HFFc6 (cell line): Measurements from ENCODE around the gene TBC1D24. TPM values are rescaled to one million over a fixed set of nuclear protein-coding genes. Genes with fewer than 3 reads are reported as not detected.
A peak's percentile ranks its signal among the peaks of the same experiment; 100 is the strongest.
"Not testable (repeated sequence)": the region's sequence is repeated elsewhere in the genome, so short reads cannot be mapped to it uniquely, and the experiment has no call there.

Source experiments
- DNase-seq: peaks from one replicate; pipeline ENCODE4 v3.0.0-alpha.2; 2018
- H3K27ac Mint-ChIP-seq: 2 replicates; pipeline ENCODE4 v1.8.0; 2020; ENCODE audit warnings: mild to moderate bottlenecking, mixed read lengths
- H3K27me3 Mint-ChIP-seq: 2 replicates; pipeline ENCODE4 v1.8.0; 2021; ENCODE audit warnings: mild to moderate bottlenecking, moderate library complexity, mixed read lengths; ENCODE audit not compliant: insufficient read depth
- H3K36me3 Mint-ChIP-seq: 2 replicates; pipeline ENCODE4 v1.8.0; 2021; ENCODE audit warnings: low read depth, mixed read lengths
- H3K4me1 Mint-ChIP-seq: 2 replicates; pipeline ENCODE4 v1.8.0; 2020; ENCODE audit warnings: low read depth, mixed read lengths
- H3K4me3 Mint-ChIP-seq: 2 replicates; pipeline ENCODE4 v1.8.0; 2020; ENCODE audit warnings: mild to moderate bottlenecking, moderate library complexity, mixed read lengths
- H3K9me3 Mint-ChIP-seq: 2 replicates; pipeline ENCODE4 v1.8.0; 2020; ENCODE audit warnings: mild to moderate bottlenecking, mixed read lengths
- total RNA-seq, 6 experiments: library from RNA; stranded (reverse); fragmentation: NEBNext Ultra II Directional; extraction: Animal tissue kit (Norgen Biotek cat#: 25700); gene quantifications; 2 replicates in 1 of 6; 3 replicates in 5 of 6; pipeline ENCODE4 v1.2.3, GENCODE V29; 2021
- TF ChIP-seq, protein P1 (sequence below): fragments of 200-600 bp; sonication (generic); IDR thresholded peaks from 2 replicates; pipeline ENCODE4 v1.5.0; 2021; ENCODE audit warnings: antibody characterized with exemption, mild to moderate bottlenecking

Gene TBC1D24
- total RNA-seq, 6 experiments from 2014 or later, result 15.8 to 30.3 (median 19.0) TPM

DNA sequence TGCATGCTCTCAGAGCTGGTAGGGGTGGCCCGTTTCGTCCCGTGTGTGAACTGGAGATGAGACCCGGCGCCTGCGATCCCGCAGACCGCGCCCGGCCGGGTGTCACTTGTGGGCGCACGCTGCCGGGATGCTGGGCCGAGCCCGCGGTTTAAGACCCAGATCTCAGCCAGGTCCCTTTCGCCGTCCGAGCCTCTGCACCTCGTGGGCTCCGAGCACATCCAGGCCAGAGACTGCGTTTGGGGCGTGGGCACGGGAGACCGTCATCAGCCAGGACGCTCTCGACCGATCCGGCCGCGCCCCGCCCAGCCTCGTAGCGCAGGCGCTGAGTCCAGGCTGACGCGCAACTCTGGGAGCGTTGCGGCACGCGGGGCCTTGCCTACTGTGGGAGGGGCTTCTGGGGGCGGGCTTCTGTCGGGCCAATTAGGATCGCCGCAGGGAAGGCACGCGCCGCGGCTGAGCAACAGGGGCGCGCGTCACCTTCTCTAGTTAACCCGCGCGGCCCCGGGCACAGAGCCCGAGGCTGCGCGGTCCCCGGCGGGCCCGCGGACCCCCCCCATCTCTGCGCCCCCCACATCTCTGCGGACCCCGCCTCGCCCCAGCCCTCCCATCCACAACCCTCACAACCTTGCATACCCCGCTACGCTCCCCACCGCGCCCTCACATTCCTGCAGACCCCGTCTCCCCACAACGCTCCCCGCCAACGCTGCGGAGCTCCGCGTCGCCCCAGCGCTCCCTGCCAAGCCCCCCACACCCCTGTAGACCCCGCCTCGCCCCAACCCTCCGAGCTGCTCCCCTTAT, 57.0 kb downstream of the TBC1D24 start:
- Mint-ChIP-seq H3K4me1 (peaks cover 45% of the 10 kb centered on the region), H3K36me3 (peaks cover 10% of the 10 kb centered on the region), H3K27ac (peak overlapping the region; percentile 93), H3K4me3 (peak overlapping the region; percentile 89), H3K9me3 (peaks cover 5% of the 10 kb centered on the region; the same call in 1 of the 2 replicates), H3K27me3 (peaks cover 6% of the 10 kb centered on the region)
- TF ChIP-seq, protein P1, sequence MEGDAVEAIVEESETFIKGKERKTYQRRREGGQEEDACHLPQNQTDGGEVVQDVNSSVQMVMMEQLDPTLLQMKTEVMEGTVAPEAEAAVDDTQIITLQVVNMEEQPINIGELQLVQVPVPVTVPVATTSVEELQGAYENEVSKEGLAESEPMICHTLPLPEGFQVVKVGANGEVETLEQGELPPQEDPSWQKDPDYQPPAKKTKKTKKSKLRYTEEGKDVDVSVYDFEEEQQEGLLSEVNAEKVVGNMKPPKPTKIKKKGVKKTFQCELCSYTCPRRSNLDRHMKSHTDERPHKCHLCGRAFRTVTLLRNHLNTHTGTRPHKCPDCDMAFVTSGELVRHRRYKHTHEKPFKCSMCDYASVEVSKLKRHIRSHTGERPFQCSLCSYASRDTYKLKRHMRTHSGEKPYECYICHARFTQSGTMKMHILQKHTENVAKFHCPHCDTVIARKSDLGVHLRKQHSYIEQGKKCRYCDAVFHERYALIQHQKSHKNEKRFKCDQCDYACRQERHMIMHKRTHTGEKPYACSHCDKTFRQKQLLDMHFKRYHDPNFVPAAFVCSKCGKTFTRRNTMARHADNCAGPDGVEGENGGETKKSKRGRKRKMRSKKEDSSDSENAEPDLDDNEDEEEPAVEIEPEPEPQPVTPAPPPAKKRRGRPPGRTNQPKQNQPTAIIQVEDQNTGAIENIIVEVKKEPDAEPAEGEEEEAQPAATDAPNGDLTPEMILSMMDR, result no peak
- peak; percentile 97 for DNase-seq

DNA sequence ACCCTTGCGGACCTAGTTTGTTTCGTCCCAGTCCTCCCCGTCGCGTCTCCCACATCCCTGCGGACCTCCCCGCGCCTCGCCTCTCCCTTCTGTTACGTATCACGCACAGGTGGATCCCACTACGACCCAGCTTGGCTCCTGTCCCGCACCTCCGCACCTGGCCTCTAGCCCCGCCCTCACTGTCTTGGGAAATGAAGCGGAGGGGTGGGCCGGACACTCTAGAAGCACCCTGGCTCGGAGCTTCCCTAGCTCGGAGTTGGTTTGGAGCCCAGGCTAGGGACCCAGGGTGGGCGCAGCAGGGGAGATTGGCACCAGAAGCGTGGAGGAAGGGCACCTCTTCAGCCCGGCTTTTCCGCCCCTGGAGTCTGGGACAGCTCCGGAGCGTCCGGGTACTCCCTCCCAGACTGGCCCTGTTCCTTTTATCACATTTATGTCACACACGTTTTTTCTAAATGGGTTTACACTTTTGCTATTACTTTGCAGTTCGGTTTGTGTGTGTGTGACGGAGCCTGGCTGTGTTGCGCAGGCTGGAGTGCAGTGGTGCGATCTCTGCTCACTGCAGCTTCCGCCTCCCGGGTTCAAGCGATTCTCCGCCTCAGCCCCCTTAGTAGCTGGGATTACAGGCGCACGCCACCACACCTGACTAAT, 57.7 kb downstream of the TBC1D24 start:
- peaks cover 51% of the 10 kb centered on the region for H3K4me1 Mint-ChIP-seq
- H3K4me3 Mint-ChIP-seq, result peak overlapping the region; percentile 89
- no peak for DNase-seq
- H3K27me3 Mint-ChIP-seq, result peaks cover 6% of the 10 kb centered on the region
- peaks cover 10% of the 10 kb centered on the region for H3K36me3 Mint-ChIP-seq
- peak overlapping the region; percentile 93 for H3K27ac Mint-ChIP-seq
- TF ChIP-seq, protein P1, result no peak
- peaks cover 5% of the 10 kb centered on the region; the same call in 1 of the 2 replicates for H3K9me3 Mint-ChIP-seq

DNA sequence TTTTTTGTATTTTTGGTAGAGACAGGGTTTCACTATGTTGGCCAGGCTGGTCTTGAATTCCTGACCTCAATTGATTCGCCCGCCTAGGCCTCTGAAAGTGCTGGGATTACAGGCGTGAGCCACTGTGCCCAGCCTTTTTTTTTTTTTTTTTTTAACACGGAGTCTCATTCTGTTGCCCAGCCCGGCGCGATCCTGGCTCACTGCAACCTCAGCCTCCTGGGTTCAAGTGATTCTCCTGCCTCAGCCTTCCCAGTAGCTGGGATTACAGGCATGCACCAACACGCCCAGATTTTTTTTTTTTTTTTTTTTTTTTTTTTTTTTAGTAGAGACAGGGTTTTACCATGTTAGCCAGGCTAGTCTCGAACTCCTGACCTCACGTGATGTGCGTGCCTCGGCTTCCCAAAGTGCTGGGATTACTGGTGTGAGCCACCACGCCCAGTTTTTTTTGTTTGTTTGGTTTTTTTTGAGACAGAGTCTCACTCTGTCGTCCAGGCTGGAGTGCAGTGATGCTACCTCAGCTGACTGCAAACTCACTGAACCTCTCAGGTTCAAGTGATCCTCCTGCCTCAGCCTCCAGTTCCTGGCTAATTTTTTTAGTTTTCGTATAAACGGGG, 58.3 kb downstream of the TBC1D24 start:
- peak overlapping the region; percentile 93 for H3K27ac Mint-ChIP-seq
- peak overlapping the region; percentile 89 for H3K4me3 Mint-ChIP-seq
- H3K36me3 Mint-ChIP-seq, result peaks cover 10% of the 10 kb centered on the region
- DNase-seq, H3K9me3 Mint-ChIP-seq, H3K27me3 Mint-ChIP-seq: not testable (repeated sequence)
- peaks cover 51% of the 10 kb centered on the region for H3K4me1 Mint-ChIP-seq

DNA sequence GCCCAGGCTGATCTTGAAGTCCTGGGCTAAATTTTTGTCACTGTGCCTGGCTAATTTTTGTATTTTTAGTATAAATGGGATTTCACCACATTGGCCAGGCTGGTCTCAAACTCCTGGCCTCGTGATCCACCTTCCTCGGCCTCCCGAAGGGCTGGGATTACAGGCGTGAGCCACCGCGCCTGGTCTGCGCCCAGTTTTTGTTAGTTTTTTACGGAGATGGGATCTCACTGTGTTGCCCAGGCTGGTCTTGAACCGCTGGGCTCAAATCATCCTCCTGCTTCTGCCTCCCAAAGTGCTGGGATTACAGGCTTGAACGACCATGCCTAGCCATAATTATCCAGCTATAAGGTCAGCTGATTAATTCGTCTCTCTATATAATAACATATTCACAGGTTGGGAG, 59.0 kb downstream of the TBC1D24 start:
- peaks cover 5% of the 10 kb centered on the region; the same call in 1 of the 2 replicates for H3K9me3 Mint-ChIP-seq
- peaks cover 56% of the 10 kb centered on the region for H3K4me1 Mint-ChIP-seq
- H3K36me3 Mint-ChIP-seq, result peaks cover 10% of the 10 kb centered on the region
- TF ChIP-seq, protein P1, result no peak
- H3K4me3 Mint-ChIP-seq, result peak overlapping the region; percentile 47; the same call in 1 of the 2 replicates
- no peak for DNase-seq
- peak overlapping the region; percentile 36; the same call in 1 of the 2 replicates for H3K27ac Mint-ChIP-seq
- H3K27me3 Mint-ChIP-seq, result peaks cover 6% of the 10 kb centered on the region

DNA sequence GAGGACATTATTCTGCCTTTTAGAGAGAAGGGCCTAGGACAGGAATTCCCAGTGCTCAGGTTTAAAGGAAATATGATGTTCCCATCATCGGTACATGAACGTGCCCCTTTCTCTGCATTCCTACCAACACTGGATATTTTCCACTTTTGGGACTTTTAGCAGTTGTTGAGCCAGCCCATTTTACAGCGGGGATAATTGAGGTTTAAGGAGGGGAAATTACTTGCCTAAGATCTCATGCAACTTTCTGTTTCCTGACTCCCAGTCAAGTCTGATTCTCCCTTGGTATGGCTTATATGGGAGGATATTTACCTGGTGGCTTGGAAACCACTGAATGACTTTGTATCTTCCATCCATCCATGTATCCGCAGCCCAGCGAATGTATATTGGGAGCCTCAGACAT, 59.4 kb downstream of the TBC1D24 start:
- Mint-ChIP-seq H3K27ac (peak overlapping the region; percentile 91), H3K36me3 (peaks cover 11% of the 10 kb centered on the region), H3K4me3 (peak overlapping the region; percentile 47; the same call in 1 of the 2 replicates), H3K4me1 (peaks cover 60% of the 10 kb centered on the region)
- H3K9me3 Mint-ChIP-seq, H3K27me3 Mint-ChIP-seq, DNase-seq: not testable (repeated sequence)

DNA sequence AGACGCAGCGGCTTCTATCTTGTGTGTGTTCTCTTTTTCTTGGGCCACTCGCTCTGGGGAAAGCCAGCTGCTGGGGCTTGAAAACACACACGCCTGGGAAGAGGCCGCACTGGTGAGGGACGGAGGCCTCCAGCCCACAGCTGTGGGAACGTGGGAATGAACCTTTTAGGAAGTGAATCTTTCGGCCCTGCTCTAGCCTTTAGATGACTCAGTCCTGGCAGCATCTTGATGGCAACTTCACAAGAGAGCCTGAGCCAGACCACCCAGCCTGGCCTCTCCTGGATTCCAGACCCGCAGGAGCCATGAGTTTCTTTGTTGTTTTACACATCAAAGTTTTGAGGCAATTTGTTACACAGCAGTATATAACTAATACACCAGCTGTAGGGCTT, 60.7 kb downstream of the TBC1D24 start:
- H3K36me3 Mint-ChIP-seq, result peaks cover 15% of the 10 kb centered on the region
- H3K27ac Mint-ChIP-seq, result peak overlapping the region; percentile 91
- peaks cover 5% of the 10 kb centered on the region; the same call in 1 of the 2 replicates for H3K9me3 Mint-ChIP-seq
- peak overlapping the region; percentile 66 for H3K4me3 Mint-ChIP-seq
- peaks cover 6% of the 10 kb centered on the region for H3K27me3 Mint-ChIP-seq
- peak; percentile 76 for DNase-seq
- TF ChIP-seq, protein P1, result no peak
- peaks cover 60% of the 10 kb centered on the region for H3K4me1 Mint-ChIP-seq
